Measurements from ENCODE around the gene ZFPM1.

ZFPM1 gene

DNA sequence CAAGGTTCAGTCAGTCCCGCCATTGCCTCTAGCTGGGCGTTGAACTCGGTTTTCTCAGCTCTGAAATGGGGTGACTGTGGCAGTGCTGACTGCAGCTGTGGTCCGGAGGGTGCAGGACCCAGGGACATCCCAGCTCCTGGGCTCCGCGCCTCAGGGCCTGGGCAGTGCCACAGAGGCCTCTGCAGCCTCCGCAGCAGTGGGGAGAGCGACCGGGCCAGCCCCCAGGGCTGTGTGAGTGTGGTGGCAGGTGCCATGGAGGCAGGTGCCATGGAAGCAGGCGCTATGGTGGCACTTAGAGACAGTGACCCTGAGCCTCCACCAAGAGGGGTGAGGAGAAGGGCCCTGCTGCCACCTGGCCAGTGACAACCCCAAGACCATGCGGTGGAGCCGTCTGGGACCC, 39.4 kb upstream of the ZFPM1 start:
- H3K36me3 Mint-ChIP-seq = no peaks in the 10 kb centered on the region

DNA sequence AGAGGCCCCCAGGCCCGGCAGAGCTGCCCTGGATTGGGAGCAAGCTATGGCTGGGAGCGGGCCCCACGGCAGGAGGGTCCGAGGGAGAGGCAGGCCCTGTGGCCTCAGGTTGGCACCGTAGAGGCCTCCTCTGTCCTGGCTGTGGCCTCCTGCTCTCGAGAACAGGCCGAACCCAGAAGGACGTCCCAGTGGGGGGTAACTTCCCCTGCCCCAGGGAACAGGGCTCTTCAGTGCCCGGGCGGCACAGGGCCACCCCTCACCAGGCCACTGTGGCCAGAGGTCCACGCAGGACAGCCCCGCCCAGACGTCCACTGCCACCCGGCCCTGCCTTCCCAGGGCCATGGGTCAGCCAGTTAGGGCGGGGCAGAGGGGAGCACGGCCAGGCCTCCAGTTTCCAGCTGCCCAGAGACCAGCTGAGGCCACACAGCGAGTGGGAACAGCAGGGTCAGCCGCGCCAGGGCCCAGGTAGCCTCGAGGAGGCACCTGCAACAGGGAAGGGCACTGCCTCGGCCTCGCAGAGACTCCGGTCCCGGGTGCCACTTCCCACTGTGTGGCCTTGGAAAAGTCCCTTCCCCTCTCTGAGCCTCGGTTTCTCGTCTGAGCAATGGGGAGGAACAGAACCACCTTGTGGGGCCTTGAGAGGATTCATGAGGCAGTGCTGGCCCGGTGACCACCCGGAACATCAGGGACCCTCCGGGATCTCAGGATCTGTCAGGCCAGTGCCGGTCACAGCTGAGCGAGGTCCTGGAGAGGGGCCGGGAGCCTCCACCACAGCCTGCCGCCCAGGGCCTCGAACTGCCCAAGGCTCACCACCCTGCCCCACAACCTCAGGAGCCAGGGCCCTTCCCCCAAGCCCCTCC, 38.3 kb upstream of the ZFPM1 start:
- Mint-ChIP-seq H3K27me3 (peaks cover 1% of the 10 kb centered on the region), H3K9me3 (ENCODE audit: low read depth) (no peaks in the 10 kb centered on the region), H3K4me1 (ENCODE audit: low read depth) (no peaks in the 10 kb centered on the region), H3K36me3 (no peaks in the 10 kb centered on the region), H3K27ac (no peak overlapping the region), H3K4me3 (no peak overlapping the region)

More for the DNA sequence above, 39.4 kb upstream of the ZFPM1 start:
- Mint-ChIP-seq H3K4me1 (ENCODE audit: low read depth) (no peaks in the 10 kb centered on the region), H3K9me3 (ENCODE audit: low read depth) (no peaks in the 10 kb centered on the region), H3K4me3 (no peak overlapping the region), H3K27me3 (peaks cover 1% of the 10 kb centered on the region), H3K27ac (no peak overlapping the region)

DNA sequence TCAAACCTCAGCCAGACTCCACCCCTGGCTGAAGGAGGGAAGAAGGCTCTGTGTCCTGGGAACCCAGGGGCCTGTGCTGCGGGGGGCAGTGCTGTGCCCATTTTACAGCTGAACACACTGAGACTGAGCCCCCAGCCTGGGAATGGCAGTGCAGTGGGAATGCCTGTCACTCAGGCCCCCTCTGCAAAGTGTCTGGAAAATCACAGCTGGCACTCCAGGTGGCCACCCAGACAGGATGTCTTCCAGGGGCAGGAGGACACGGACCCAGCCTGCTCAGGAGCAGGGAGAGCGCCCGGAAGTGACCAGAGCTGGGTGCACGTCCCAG, 37.7 kb upstream of the ZFPM1 start:
- Mint-ChIP-seq H3K4me1 (ENCODE audit: low read depth) (no peaks in the 10 kb centered on the region), H3K27ac (no peak overlapping the region), H3K9me3 (ENCODE audit: low read depth) (no peaks in the 10 kb centered on the region), H3K27me3 (peaks cover 1% of the 10 kb centered on the region), H3K36me3 (no peaks in the 10 kb centered on the region), H3K4me3 (no peak overlapping the region)

DNA sequence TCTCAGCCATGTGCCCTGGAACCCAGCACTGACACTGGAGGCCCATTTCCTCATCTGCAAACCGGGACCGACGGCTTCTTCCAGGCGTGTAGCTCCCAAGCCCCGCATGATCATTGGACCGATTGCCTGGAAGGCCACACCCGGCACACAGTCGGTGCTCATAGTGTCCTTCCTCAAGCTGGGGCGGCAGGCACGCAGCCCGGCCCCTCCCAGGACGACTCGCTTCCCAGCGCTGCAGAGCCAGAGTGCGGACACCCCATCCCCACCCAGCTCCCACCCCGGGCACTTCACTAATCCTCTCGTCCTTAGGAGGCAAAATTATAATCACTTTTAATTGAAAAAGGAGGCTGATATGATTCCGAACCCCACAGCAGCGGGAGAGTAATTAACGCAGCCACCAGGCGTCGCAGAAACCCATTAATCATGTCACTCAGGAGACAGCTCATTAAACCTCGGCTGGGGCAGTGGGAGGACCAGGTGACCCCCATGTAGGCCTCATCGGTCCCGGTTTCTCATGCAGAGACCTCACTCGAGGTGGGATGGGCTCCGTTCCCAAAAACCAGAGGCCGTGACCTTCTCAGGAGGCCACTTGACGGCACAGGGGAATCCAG, 37.3 kb upstream of the ZFPM1 start:
- H3K9me3 Mint-ChIP-seq (ENCODE audit: low read depth) = no peaks in the 10 kb centered on the region
- H3K27ac Mint-ChIP-seq = no peak overlapping the region
- H3K27me3 Mint-ChIP-seq = peaks cover 1% of the 10 kb centered on the region
- no peaks in the 10 kb centered on the region for H3K36me3 Mint-ChIP-seq
- H3K4me3 Mint-ChIP-seq = no peak overlapping the region
- no peaks in the 10 kb centered on the region for H3K4me1 Mint-ChIP-seq (ENCODE audit: low read depth)

DNA sequence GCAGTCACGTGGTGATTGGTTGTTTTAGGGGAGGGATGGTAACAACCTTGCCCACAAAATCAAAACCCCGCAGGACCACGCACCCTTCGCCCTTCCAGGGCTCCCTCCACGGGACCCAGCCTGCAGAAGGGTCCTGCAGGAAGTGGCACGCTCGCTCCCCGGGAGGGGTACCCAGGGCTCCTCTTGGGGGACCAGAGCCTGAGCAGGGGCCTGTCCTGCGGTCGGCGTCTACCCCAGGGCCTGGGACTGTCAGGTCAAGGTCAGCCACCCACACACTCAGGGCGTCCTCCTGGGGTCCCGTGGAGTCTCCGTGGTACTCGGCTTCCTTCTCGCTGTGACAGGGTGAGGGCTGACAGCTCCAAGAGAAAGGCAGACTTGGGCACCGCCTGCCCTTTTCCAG, 36.4 kb upstream of the ZFPM1 start:
- Mint-ChIP-seq H3K4me1 (ENCODE audit: low read depth) (no peaks in the 10 kb centered on the region), H3K36me3 (no peaks in the 10 kb centered on the region), H3K9me3 (ENCODE audit: low read depth) (no peaks in the 10 kb centered on the region), H3K27ac (no peak overlapping the region), H3K27me3 (peaks cover 1% of the 10 kb centered on the region), H3K4me3 (no peak overlapping the region)

DNA sequence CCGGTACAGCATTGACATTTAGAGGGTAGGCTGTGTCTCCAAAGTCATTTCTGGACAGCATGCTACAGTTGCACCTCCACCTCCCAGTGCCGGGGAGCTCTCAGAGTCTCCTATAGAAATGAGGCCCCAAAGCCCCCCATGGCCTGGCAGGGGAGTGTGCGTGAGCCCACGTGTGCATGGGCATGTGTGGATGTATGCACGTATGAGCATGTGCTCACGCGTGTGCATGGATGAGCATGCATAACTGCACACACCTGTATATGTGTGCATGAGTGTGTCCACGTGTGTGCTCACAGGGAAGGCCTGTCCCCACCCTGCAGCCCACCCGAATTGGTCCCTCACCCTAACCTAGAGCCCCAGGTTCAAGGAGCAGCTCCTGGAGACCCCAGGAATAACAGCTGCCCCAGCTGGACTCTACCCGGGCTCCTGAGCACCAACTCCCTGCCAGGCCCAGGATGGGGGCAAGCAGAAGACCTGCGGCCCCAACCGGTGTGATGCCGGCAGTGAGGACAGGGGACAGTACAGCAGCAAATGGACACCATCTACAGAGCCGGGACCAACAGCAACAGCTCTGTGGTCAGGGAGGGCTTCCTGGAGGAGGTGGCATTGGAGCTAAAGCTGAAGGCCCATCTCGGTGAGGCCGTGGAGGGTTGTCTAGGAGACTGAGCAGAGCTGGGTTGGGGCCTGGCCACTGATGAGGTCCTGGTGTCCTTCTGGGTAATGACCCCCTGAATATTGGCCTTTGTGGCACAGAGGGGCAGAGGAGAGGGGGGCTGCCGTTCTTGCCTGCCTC, 35.2 kb upstream of the ZFPM1 start:
- Mint-ChIP-seq H3K27ac (no peak overlapping the region), H3K4me3 (no peak overlapping the region), H3K4me1 (ENCODE audit: low read depth) (no peaks in the 10 kb centered on the region), H3K9me3 (ENCODE audit: low read depth) (no peaks in the 10 kb centered on the region), H3K27me3 (peaks cover 1% of the 10 kb centered on the region), H3K36me3 (no peaks in the 10 kb centered on the region)

DNA sequence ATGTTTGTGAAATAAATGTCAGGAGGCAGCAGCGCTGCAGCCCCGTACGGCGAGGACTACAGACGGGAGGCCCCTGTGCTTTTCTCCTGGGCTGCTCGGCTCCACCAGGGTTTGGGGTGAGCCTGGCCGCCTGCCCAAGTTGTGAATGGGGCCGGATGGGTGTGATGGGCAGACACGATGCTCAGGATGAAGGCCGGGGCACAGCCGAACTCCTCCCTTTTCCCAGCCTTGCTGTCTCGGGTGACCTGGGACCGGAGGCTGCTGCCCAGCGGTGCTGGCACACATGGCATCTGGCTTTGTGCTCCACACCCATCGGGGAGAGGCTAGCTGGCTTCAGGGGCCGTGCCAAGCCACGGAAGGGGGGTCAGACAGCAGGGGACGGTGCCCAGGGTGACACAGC, 34.2 kb upstream of the ZFPM1 start:
- Mint-ChIP-seq H3K4me3 (no peak overlapping the region), H3K27ac (no peak overlapping the region), H3K4me1 (ENCODE audit: low read depth) (no peaks in the 10 kb centered on the region), H3K9me3 (ENCODE audit: low read depth) (no peaks in the 10 kb centered on the region), H3K36me3 (no peaks in the 10 kb centered on the region), H3K27me3 (peaks cover 1% of the 10 kb centered on the region)

DNA sequence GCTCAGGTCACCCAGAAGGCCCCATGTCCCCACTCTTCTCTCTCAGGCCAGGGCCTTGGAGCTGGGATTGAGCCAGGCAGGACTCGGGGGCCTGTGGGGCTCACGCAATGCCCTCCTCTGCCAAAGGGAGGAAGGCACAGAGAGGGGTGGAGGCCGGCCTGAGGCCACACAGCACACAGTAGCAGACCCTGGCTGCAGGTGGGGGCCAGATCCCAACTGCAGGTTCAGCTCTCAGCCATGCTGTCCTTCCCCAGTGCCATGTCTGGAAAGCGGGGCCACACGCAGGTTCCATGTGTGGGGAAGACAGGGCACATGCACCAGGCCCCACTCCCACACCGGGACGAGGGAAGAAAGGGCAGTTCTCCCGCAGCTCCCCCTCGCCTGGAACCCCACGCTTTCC, 33.3 kb upstream of the ZFPM1 start:
- Mint-ChIP-seq H3K27me3 (peaks cover 1% of the 10 kb centered on the region), H3K4me3 (no peak overlapping the region), H3K27ac (no peak overlapping the region), H3K4me1 (ENCODE audit: low read depth) (peaks cover 4% of the 10 kb centered on the region), H3K36me3 (no peaks in the 10 kb centered on the region), H3K9me3 (ENCODE audit: low read depth) (no peaks in the 10 kb centered on the region)

DNA sequence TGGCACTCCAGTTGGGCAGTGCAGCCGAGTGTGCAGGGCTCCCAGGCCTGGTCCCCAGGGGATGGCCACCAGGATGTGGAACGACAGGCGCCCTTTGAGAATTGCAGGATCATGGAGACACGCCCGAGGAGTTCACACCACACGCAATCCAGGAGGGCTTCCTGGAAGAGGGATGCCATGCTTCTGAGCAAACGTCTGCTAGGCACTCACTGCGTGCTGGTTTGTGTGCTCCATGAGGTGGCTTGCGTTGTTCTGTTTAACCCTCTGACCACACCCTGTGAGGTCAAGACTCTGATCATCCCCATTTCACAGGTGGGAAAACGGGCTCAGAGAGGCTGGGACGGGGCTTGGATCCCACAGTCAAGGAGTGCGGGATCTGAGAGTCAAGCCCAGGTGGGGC, 32.6 kb upstream of the ZFPM1 start:
- H3K4me1 Mint-ChIP-seq (ENCODE audit: low read depth) = peaks cover 4% of the 10 kb centered on the region
- H3K27ac Mint-ChIP-seq = no peak overlapping the region
- H3K27me3 Mint-ChIP-seq = peaks cover 1% of the 10 kb centered on the region
- no peaks in the 10 kb centered on the region for H3K9me3 Mint-ChIP-seq (ENCODE audit: low read depth)
- H3K4me3 Mint-ChIP-seq = no peak overlapping the region
- H3K36me3 Mint-ChIP-seq = no peaks in the 10 kb centered on the region

DNA sequence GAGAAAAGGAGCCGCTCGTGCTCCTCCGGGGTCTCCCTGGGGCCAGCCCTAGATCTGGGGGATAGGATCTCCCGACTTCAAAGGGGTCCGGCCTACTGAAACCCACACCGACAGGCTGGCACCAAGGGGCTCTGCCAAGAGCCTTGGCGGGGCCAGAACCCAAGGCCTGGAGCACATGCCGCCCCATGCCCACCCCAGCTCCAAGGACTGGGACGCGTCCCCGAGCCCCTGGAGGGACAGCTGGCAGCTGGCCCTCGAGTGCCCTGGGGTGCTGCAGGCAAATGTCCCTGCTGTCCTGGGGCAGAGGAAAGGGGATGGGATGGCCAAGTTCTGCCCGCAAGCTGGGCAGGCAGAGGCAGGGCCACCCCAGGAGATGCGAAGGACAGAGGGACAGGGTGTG, 31.8 kb upstream of the ZFPM1 start:
- no peak overlapping the region for H3K27ac Mint-ChIP-seq
- no peak overlapping the region for H3K4me3 Mint-ChIP-seq
- H3K4me1 Mint-ChIP-seq (ENCODE audit: low read depth) = peaks cover 4% of the 10 kb centered on the region
- H3K9me3 Mint-ChIP-seq (ENCODE audit: low read depth) = no peaks in the 10 kb centered on the region
- H3K27me3 Mint-ChIP-seq = peaks cover 1% of the 10 kb centered on the region
- no peaks in the 10 kb centered on the region for H3K36me3 Mint-ChIP-seq

DNA sequence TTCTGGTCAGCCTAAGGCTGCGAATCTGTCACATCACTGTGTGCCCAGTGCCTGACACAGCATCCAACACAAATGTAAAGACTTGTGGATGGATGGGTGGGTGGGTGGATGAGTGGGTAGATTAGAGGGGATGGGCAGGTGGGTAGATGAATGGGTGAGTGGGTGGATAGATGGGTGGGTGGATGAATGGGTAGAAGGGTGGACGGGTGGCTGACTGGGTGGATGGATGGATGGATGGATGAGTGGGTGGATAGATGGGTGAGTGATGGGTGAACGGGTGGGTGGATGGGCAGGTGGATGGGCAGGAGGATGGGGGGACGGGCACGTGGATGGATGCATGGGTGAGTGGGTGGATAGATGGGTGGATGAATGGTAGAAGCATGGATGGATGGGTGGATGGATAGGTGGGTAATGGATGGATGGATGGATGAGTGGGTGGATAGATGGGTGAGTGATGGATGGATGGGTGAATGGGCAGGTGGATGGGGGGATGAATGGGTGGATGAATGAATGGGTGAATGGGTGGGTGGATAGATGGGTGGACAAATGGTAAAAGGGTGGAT, 31.1 kb upstream of the ZFPM1 start:
- Mint-ChIP-seq H3K36me3 (no peaks in the 10 kb centered on the region), H3K27ac (no peak overlapping the region), H3K4me1 (ENCODE audit: low read depth) (peaks cover 4% of the 10 kb centered on the region), H3K27me3 (no peaks in the 10 kb centered on the region), H3K4me3 (no peak overlapping the region), H3K9me3 (ENCODE audit: low read depth) (no peaks in the 10 kb centered on the region)

DNA sequence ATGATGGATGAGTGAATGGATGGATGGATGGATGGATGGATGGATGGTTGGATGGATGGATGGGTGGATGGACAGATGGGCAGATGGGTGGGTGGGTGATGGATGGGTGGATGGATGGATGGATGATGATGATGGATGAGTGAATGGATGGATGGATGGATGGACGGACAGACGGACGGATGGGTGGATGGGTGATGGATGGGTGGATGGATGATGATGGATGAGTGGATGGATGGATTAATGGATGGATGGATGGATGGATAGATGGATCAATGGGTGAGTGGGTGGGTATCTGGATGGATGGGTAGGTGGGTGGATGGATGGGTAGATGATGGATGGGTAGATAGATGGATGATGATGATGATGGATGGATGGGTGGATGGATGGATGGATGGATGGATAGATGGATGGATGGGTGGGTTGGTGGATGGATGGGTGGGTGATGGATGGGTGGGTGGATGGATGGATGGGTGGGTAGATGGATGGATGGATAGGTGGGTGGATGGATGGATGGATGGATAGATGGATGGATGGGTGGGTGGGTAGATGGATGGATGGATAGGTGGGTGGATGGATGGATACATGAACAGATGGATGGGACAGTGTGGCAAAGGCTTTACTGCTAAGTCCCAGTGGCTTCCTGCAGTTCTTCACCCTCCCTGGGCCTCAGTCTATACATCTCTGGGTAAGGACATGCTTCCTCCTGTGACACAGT, 30.2 kb upstream of the ZFPM1 start:
- Mint-ChIP-seq H3K4me3 (no peak overlapping the region), H3K9me3 (ENCODE audit: low read depth) (no peaks in the 10 kb centered on the region), H3K4me1 (ENCODE audit: low read depth) (peaks cover 4% of the 10 kb centered on the region), H3K36me3 (no peaks in the 10 kb centered on the region), H3K27ac (no peak overlapping the region), H3K27me3 (no peaks in the 10 kb centered on the region)

DNA sequence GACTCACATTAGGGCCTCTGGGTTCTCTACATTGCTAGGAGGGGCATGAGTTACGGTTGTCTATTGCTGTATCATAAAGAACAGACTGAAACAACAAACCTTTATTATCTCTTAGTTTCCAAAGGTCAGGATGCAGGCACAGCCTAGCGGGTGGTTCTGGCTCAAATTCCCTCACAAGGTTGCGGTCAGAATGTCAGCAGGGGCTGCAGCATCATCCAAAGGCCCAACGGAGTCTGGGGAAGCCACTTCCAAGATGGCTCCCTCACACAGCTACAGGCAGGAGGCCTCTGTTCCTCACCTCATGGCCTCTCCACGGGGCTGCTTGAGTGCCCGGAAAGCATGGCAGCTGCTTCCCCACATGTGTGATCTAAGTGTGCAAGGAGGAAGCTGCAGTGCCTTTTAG, 29.6 kb upstream of the ZFPM1 start:
- no peaks in the 10 kb centered on the region for H3K36me3 Mint-ChIP-seq
- peaks cover 4% of the 10 kb centered on the region for H3K4me1 Mint-ChIP-seq (ENCODE audit: low read depth)
- no peaks in the 10 kb centered on the region for H3K9me3 Mint-ChIP-seq (ENCODE audit: low read depth)
- no peak overlapping the region for H3K4me3 Mint-ChIP-seq
- no peaks in the 10 kb centered on the region for H3K27me3 Mint-ChIP-seq
- no peak overlapping the region for H3K27ac Mint-ChIP-seq

DNA sequence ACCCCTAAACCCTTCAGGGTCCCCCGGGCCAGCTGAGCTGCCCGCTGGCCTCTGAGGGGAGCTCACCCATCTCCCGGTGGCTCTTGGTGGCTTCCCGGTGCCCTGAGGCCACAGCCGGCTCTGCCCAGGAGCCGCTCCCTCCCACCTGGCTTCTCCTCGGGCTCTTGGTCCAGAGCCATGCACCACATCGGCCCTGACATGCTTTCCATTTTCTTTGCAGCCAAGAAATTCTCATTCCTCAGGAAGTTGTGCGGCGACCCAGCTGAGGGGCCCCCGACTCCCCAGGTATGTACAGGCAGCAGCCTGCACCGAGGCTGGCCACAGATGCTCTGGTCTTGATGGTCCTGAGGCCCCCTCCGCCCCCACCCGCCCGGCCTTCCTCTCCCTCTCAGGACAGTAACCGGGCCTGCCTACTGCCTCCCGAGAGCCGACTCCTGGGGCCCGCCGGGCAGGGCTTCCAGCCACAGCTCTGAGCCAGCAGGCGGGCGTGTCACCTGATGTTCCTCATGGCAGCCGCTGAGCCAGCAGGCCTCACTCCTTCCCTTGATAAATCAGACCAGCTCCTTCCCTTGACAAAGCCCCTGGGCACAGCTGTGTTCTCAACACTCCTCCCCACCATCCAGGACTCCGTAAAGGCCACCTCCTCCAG, 28.4 kb upstream of the ZFPM1 start:
- Mint-ChIP-seq H3K27me3 (no peaks in the 10 kb centered on the region), H3K36me3 (no peaks in the 10 kb centered on the region), H3K9me3 (ENCODE audit: low read depth) (no peaks in the 10 kb centered on the region), H3K27ac (no peak overlapping the region), H3K4me1 (ENCODE audit: low read depth) (peaks cover 4% of the 10 kb centered on the region), H3K4me3 (no peak overlapping the region)

Data from activated naive CD8-positive, alpha-beta T cell (primary cell).